Prostate gland (tissue), 2 donors: ENCODE data around the gene TACC2. TPM values are rescaled to one million over a fixed set of nuclear protein-coding genes. Genes with fewer than 3 reads are reported as not detected.
"Not testable (repeated sequence)": the region's sequence is repeated elsewhere in the genome, so short reads cannot be mapped to it uniquely, and the experiment has no call there.

ENCODE experiments used
- DNase-seq: peaks from one replicate; pipeline ENCODE4 v3.0.0-alpha.2; 2019; ENCODE audit warnings: low spot score
- H3K27ac ChIP-seq, 2 donors: fragments of 200-600 bp; sonication (generic); 2 replicates each; pipeline ENCODE4 v1.5.1; 2017 to 2019
- H3K27me3 ChIP-seq: fragments of 200-600 bp; sonication (generic); replicated peaks from 2 replicates; pipeline ENCODE4 v1.5.1; 2019; ENCODE audit not compliant: insufficient read depth
- H3K36me3 ChIP-seq, 2 donors: fragments of 200-600 bp; sonication (generic); 1 replicate in 1 of 2; 2 replicates in 1 of 2; pipeline versions ENCODE4 v1.5.1 to v1.8.1; 2017 to 2019
- H3K4me1 ChIP-seq: fragments of 200-600 bp; sonication (generic); replicated peaks from 2 replicates; pipeline ENCODE4 v1.5.1; 2019
- H3K4me3 ChIP-seq, 2 donors: fragments of 200-600 bp; sonication (generic); 2 replicates each; pipeline ENCODE4 v1.5.1; 2017 to 2019
- H3K9me3 ChIP-seq: fragments of 200-600 bp; sonication (generic); 2 replicates; pipeline ENCODE4 v1.5.1; 2017
- CTCF ChIP-seq, 4 experiments: fragments of 200-600 bp in 2 of 4; fragments of 450-650 bp in 2 of 4; sonication (generic) in 2 of 4; IDR thresholded peaks; 1 replicate in 3 of 4; 2 replicates in 1 of 4; pipeline ENCODE4 v1.5.1; 2016 to 2019; ENCODE audit warnings: antibody characterized with exemption in 4 of 4, mild to moderate bottlenecking in 2 of 4, moderate library complexity in 2 of 4
- POLR2A ChIP-seq: fragments of 450-650 bp; IDR thresholded peaks from one replicate; pipeline ENCODE4 v1.6.1; 2016; ENCODE audit warnings: antibody characterized with exemption, mild to moderate bottlenecking
- POLR2AphosphoS5 ChIP-seq: sonication (generic); formaldehyde crosslinking; IDR thresholded peaks from one replicate; pipeline ENCODE4 v1.6.1; 2017; ENCODE audit warnings: antibody characterized with exemption
- WGBS: methylation state at CpG from one replicate; pipeline ENCODE4 v1.1.5; 2018; 5-methylcytosine and 5-hydroxymethylcytosine counted together
- intact Hi-C: fragments of 100-400 bp; cut with DNase I; formaldehyde crosslinking; loops from one replicate; pipeline ENCODE4 v1.14.2; 2022
- total RNA-seq, 2 donors: library from RNA; depleted of rRNA; stranded (reverse); fragments of >200 nt; gene quantifications; one replicate each; pipeline ENCODE4 v1.1.0, GENCODE V29; 2016

The TACC2 gene
- total RNA-seq, 2 donors from 2014 or later, result 101 to 140 TPM

- H3K27ac ChIP-seq, result no peak overlapping the region
- TF ChIP-seq POLR2A (no peak), CTCF (IDR thresholded peaks at IDR 0.05) (no peak), POLR2AphosphoS5 (no peak)
- intact Hi-C loops, result loop anchor here (5.0 kb wide), 1 partner anchor 69 kb away; no protein-coding TSS in a partner anchor
- H3K9me3 ChIP-seq, result no peaks in the 10 kb centered on the region
- WGBS, result 72% methylated on average over 22 of the region's 26 CpGs
- H3K4me1 ChIP-seq, result no peaks in the 10 kb centered on the region
- H3K36me3 ChIP-seq, result no peaks in the 10 kb centered on the region
- no peak for DNase-seq
- H3K4me3 ChIP-seq, result no peak overlapping the region
- no peaks in the 10 kb centered on the region for H3K27me3 ChIP-seq
Measured at GRCh38 chr10:121978511-121978910, 10.5 kb upstream of the TACC2 start.

- no peaks in the 10 kb centered on the region for H3K27me3 ChIP-seq
- no peaks in the 10 kb centered on the region for H3K36me3 ChIP-seq
- no peak for DNase-seq
- no peak overlapping the region for H3K27ac ChIP-seq
- H3K9me3 ChIP-seq, result no peaks in the 10 kb centered on the region
- H3K4me1 ChIP-seq, result no peaks in the 10 kb centered on the region
- no peak for TF ChIP-seq POLR2A
- intact Hi-C loops, result no loop called here
- H3K4me3 ChIP-seq, result no peak overlapping the region
- WGBS, result 88% methylated on average over 2 of the region's 2 CpGs
Measured at GRCh38 chr10:121981346-121981745, 7.6 kb upstream of the TACC2 start.

GRCh38 chr10:121983852-121984251 lies 5.1 kb upstream of the TACC2 start:
- no peak for DNase-seq
- no peaks in the 10 kb centered on the region for H3K27me3 ChIP-seq
- WGBS, result 91% methylated on average over 5 of the region's 5 CpGs
- TF ChIP-seq POLR2AphosphoS5 (no peak), POLR2A (no peak), CTCF (IDR thresholded peaks at IDR 0.05) (no peak)
- H3K4me3 ChIP-seq, result no peak overlapping the region
- H3K27ac ChIP-seq, result no peak overlapping the region
- H3K36me3 ChIP-seq, result no peaks in the 10 kb centered on the region
- no peaks in the 10 kb centered on the region for H3K4me1 ChIP-seq
- H3K9me3 ChIP-seq, result no peaks in the 10 kb centered on the region
- intact Hi-C loops, result no loop called here

- no peak for DNase-seq
- H3K27me3 ChIP-seq, result no peaks in the 10 kb centered on the region
- 91% methylated on average over 2 of the region's 2 CpGs for WGBS
- no peak for TF ChIP-seq POLR2AphosphoS5
- no peak for TF ChIP-seq POLR2A
- TF ChIP-seq CTCF (IDR thresholded peaks at IDR 0.05), result no peak
- intact Hi-C loops, result no loop called here
- no peak overlapping the region for H3K4me3 ChIP-seq
- no peaks in the 10 kb centered on the region for H3K4me1 ChIP-seq
- H3K36me3 ChIP-seq, result no peaks in the 10 kb centered on the region
- H3K9me3 ChIP-seq, result no peaks in the 10 kb centered on the region
- no peak overlapping the region for H3K27ac ChIP-seq
Measured at GRCh38 chr10:121984463-121984862, 4.5 kb upstream of the TACC2 start.

- TF ChIP-seq POLR2A, result no peak
- TF ChIP-seq CTCF (IDR thresholded peaks at IDR 0.05), result no peak
- no peak for TF ChIP-seq POLR2AphosphoS5
- no peaks in the 10 kb centered on the region for H3K36me3 ChIP-seq
Measured at GRCh38 chr10:121990015-121990677, 1.2 kb downstream of the TACC2 start.

GRCh38 chr10:121991727-121992126 lies 2.8 kb downstream of the TACC2 start:
- H3K4me1 ChIP-seq, result peaks cover 11% of the 10 kb centered on the region
- WGBS, result 86% methylated on average over 4 of the region's 4 CpGs

More at GRCh38 chr10:121990015-121990677, 1.2 kb downstream of the TACC2 start:
- Histone ChIP-seq H3K4me1 (peaks cover 8% of the 10 kb centered on the region), H3K27me3 (no peaks in the 10 kb centered on the region), H3K27ac (no peak overlapping the region), H3K4me3 (no peak overlapping the region), H3K9me3 (no peaks in the 10 kb centered on the region)
- intact Hi-C loops, result loop anchor here (10.0 kb wide), 1 partner anchor 1045 kb away; no protein-coding TSS in a partner anchor
- no peak for DNase-seq
- WGBS, result 82% methylated on average over 9 of the region's 9 CpGs

More at GRCh38 chr10:121991727-121992126, 2.8 kb downstream of the TACC2 start:
- H3K27ac ChIP-seq, result peak overlapping the region; percentile 7 to 95
- H3K9me3 ChIP-seq, DNase-seq, H3K36me3 ChIP-seq, H3K4me3 ChIP-seq, H3K27me3 ChIP-seq: not testable (repeated sequence)
- intact Hi-C loops, result loop anchor here (10.0 kb wide), 1 partner anchor 1047 kb away; no protein-coding TSS in a partner anchor
